Measurements from ENCODE around the gene TMEM126B.

DNA sequence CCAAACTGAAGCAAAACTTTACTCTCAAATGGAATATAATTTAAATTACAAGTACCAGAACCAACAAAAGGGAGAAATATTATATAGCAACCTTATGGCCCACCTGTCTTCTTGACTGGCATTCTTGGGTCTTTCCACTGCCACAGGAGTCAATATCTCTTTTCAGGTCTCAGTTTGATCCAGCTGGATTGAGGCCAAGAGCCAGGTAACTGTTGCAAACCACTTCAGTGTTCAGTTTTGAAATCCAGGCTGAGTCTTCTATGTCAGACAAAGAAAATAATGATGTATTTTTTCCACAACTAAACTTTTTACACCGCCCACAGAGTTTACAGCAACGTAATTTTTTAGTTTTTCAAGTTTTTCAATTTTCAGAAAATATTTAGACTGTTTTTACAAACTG is 1.9 kb upstream of the TMEM126B start:
- peak; percentile 15 for TF ChIP-seq POLR2A (IDR thresholded peaks at IDR 0.05; ENCODE audit: low read length)
- no peak for TF ChIP-seq GATA1 (IDR thresholded peaks at IDR 0.05; ENCODE audit: low read depth, low read length)
